Smooth muscle cell (in vitro differentiated cells): ENCODE results near the gene EGFL8. TPM values are rescaled to one million over a fixed set of nuclear protein-coding genes. Genes with fewer than 3 reads are reported as not detected.

ENCODE experiments used
- DNase-seq: peaks from one replicate; lab custom pipeline; 2025; ENCODE audit not compliant: unreplicated experiment; lab: John Stamatoyannopoulos, UW
- H2AFZ ChIP-seq: fragments of 200-600 bp; sonication (generic); 2 replicates; pipeline ENCODE4 v1.6.0; 2016; ENCODE audit warnings: antibody characterized with exemption, low read depth, mild to moderate bottlenecking
- H3F3A ChIP-seq: fragments of 200-600 bp; sonication (generic); 2 replicates; pipeline ENCODE4 v1.6.0; 2017; ENCODE audit warnings: antibody characterized with exemption, low read depth
- H3K27ac ChIP-seq: fragments of 200-600 bp; sonication (generic); 2 replicates; pipeline ENCODE4 v1.5.1; 2016; ENCODE audit warnings: low read depth, mild to moderate bottlenecking
- H3K27me3 ChIP-seq: fragments of 200-600 bp; sonication (generic); 2 replicates; pipeline ENCODE4 v1.6.1; 2016; ENCODE audit warnings: low read depth, mild to moderate bottlenecking
- H3K36me3 ChIP-seq: fragments of 200-600 bp; sonication (generic); 2 replicates; pipeline ENCODE4 v1.5.1; 2016; ENCODE audit warnings: low read depth
- H3K4me1 ChIP-seq: fragments of 200-600 bp; sonication (generic); 2 replicates; pipeline ENCODE4 v1.5.1; 2016; ENCODE audit warnings: low read depth
- H3K4me2 ChIP-seq: fragments of 200-600 bp; sonication (generic); 2 replicates; pipeline ENCODE4 v1.6.0; 2016; ENCODE audit warnings: mild to moderate bottlenecking
- H3K4me3 ChIP-seq: fragments of 200-600 bp; sonication (generic); 2 replicates; pipeline ENCODE4 v1.5.1; 2016; ENCODE audit warnings: mild to moderate bottlenecking
- H3K79me2 ChIP-seq: fragments of 200-600 bp; sonication (generic); 2 replicates; pipeline ENCODE4 v1.6.0; 2016; ENCODE audit warnings: low read depth, mild to moderate bottlenecking
- H3K9ac ChIP-seq: fragments of 200-600 bp; sonication (generic); 2 replicates; pipeline ENCODE4 v1.6.0; 2016; ENCODE audit warnings: low read depth
- H3K9me3 ChIP-seq: fragments of 200-600 bp; sonication (generic); replicated peaks from 2 replicates; pipeline ENCODE4 v1.5.1; 2016; ENCODE audit warnings: low read depth
- H4K20me1 ChIP-seq: fragments of 200-600 bp; sonication (generic); 2 replicates; pipeline ENCODE4 v1.6.0; 2016; ENCODE audit warnings: low read depth
- CTCF ChIP-seq: fragments of 200-600 bp; sonication (generic); IDR thresholded peaks from 2 replicates; pipeline ENCODE4 v1.5.1; 2017; ENCODE audit warnings: borderline replicate concordance, mild to moderate bottlenecking, antibody characterized with exemption; ENCODE audit not compliant: insufficient read depth, poor library complexity, severe bottlenecking
- WGBS: methylation state at CpG from one replicate; pipeline ENCODE4 v1.1.7; 2016; ENCODE audit warnings: low lambda C conversion rate; 5-methylcytosine and 5-hydroxymethylcytosine counted together
- polyA plus RNA-seq: library from polyadenylated mRNA; unstranded; fragments of >200 nt; fragmentation: Nextera tagmentation; extraction: Ambion mirVana; gene quantifications from 2 replicates; pipeline ENCODE4 v1.2.1, GENCODE V29; 2016
- total RNA-seq: library from RNA; depleted of rRNA; stranded (reverse); fragments of >200 nt; gene quantifications from 2 replicates; pipeline ENCODE4 v1.2.3, GENCODE V29; 2014

EGFL8 gene
- total and polyA plus RNA-seq, 2 experiments from 2014 or later: 4.3 to 5.6 TPM

DNA sequence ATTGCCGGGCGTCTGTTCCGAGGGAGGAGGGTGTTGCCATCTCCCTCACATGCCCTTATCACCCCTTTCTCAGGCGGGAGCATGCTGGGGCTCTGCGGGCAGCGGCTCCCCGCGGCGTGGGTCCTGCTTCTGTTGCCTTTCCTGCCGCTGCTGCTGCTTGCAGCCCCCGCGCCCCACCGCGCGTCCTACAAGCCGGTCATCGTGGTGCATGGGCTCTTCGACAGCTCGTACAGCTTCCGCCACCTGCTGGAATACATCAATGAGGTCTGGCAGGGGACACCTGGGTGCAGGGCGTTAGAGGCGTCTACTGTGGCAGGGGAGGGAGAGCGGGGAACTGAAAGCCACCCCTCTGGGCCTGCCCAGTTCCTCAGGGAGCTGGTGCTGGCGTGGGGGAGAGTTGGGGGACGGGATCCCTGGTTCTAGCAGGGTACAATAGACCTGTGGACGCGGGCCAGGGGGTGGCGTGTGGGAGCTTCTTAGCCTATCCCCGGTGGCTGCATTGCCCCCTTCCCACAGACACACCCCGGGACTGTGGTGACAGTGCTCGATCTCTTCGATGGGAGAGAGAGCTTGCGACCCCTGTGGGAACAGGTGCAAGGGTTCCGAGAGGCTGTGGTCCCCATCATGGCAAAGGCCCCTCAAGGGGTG, 9.8 kb upstream of the EGFL8 start:
- peak; percentile 52 for DNase-seq
- Histone ChIP-seq H3K9ac (peak overlapping the region; percentile 87), H3K4me1 (peaks cover 18% of the 10 kb centered on the region), H3K36me3 (no peaks in the 10 kb centered on the region), H3K79me2 (peaks cover 10% of the 10 kb centered on the region), H3F3A (no peaks in the 10 kb centered on the region), H3K4me2 (peak overlapping the region; percentile 90), H3K4me3 (peak overlapping the region; percentile 85), H3K9me3 (no peaks in the 10 kb centered on the region), H3K27ac (peak overlapping the region; percentile 91), H2AFZ (peak overlapping the region; percentile 82), H3K27me3 (peaks cover 18% of the 10 kb centered on the region), H4K20me1 (no peaks in the 10 kb centered on the region)
- TF ChIP-seq CTCF: peak; percentile 33
- 15% methylated on average over 33 of the region's 34 CpGs for WGBS

DNA sequence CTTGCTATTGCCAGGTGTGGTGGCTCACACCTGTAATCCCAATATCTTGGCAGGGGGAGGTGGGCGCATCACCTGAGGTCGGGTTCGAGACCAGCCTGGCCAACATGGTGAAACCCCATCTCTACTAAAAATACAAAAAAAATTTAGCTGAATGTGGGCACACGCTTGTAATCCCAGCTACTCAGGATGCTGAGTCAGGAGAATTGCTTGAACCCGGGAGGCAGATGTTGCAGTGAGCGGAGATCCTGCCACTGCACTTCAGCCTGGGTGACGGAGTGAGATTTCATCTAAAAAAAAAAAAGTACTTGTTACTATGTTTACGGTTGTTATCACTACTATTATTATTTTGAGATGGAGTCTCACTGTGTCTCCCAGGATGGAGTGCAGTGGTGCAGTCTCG, 7.5 kb upstream of the EGFL8 start:
- WGBS: 97% methylated on average over 9 of the region's 9 CpGs
- peaks cover 15% of the 10 kb centered on the region for H3K4me1 ChIP-seq
- no peak overlapping the region for H3K27ac ChIP-seq
- no peak overlapping the region for H2AFZ ChIP-seq
- no peak for TF ChIP-seq CTCF
- H3K27me3 ChIP-seq: no peaks in the 10 kb centered on the region
- H3F3A ChIP-seq: no peaks in the 10 kb centered on the region
- peaks cover 10% of the 10 kb centered on the region for H3K79me2 ChIP-seq
- H3K9me3 ChIP-seq: no peaks in the 10 kb centered on the region
- H3K36me3 ChIP-seq: no peaks in the 10 kb centered on the region
- H4K20me1 ChIP-seq: no peaks in the 10 kb centered on the region
- H3K4me3 ChIP-seq: no peak overlapping the region
- no peak overlapping the region for H3K4me2 ChIP-seq
- H3K9ac ChIP-seq: no peak overlapping the region
- DNase-seq: no peak

DNA sequence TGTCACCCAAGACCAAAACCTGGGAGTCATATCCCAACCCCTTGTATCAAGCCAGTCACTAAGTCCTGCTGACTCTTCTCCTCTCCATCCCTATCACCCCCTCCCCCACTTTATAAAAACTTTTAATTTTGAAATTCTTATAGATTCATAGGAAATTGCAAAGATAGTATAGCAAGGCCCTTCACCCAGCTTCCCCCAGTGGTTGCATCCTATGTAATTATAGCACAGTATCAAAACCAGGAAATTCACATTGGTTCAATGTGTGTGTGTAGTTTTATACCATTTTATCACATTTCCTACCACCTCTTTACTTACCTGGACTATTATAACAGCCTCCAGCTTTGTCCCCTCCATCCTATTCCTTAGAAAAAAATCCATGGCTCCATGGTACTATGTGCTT, 6.3 kb upstream of the EGFL8 start:
- no peak overlapping the region for H3K27ac ChIP-seq
- no peak overlapping the region for H2AFZ ChIP-seq
- no peaks in the 10 kb centered on the region for H4K20me1 ChIP-seq
- no peaks in the 10 kb centered on the region for H3K9me3 ChIP-seq
- no peak overlapping the region for H3K4me2 ChIP-seq
- no peak overlapping the region for H3K9ac ChIP-seq
- no peaks in the 10 kb centered on the region for H3F3A ChIP-seq
- DNase-seq: no peak
- H3K36me3 ChIP-seq: no peaks in the 10 kb centered on the region
- H3K79me2 ChIP-seq: peaks cover 10% of the 10 kb centered on the region
- TF ChIP-seq CTCF: no peak
- no peaks in the 10 kb centered on the region for H3K27me3 ChIP-seq
- H3K4me3 ChIP-seq: no peak overlapping the region
- peaks cover 6% of the 10 kb centered on the region for H3K4me1 ChIP-seq
